OCI-LY7 (cell line): ENCODE data around the gene MOCS1.

Experiments
- CTCF ChIP-seq: fragments of 200-600 bp; sonication (generic); conservative IDR thresholded peaks from 2 replicates; pipeline ENCODE4 v1.5.1; 2014; ENCODE audit warnings: mild to moderate bottlenecking, antibody characterized with exemption, low read length, moderate library complexity, mixed read lengths
- EZH2phosphoT487 ChIP-seq: fragments of 200-600 bp; sonication (generic); IDR thresholded peaks from 2 replicates; pipeline ENCODE4 v1.6.1; 2018; ENCODE audit warnings: low read depth, borderline replicate concordance, mild to moderate bottlenecking, mixed run types, antibody characterized with exemption, low read length, moderate library complexity, mixed read lengths

- TF ChIP-seq CTCF: no peak
- TF ChIP-seq EZH2phosphoT487: no peak
Observed at GRCh38 chr6:39893286-39893685, 41.0 kb downstream of the MOCS1 start.
